ENCODE measurements around the gene GRIK4. TPM values are rescaled to one million over a fixed set of nuclear protein-coding genes. Genes with fewer than 3 reads are reported as not detected.

GRIK4 gene
- total and polyA plus RNA-seq, 2 donors (not counting 3 experiments of a cell fraction or from before 2014, with no cell fraction given) = 0.81 to 1.6 TPM

DNA sequence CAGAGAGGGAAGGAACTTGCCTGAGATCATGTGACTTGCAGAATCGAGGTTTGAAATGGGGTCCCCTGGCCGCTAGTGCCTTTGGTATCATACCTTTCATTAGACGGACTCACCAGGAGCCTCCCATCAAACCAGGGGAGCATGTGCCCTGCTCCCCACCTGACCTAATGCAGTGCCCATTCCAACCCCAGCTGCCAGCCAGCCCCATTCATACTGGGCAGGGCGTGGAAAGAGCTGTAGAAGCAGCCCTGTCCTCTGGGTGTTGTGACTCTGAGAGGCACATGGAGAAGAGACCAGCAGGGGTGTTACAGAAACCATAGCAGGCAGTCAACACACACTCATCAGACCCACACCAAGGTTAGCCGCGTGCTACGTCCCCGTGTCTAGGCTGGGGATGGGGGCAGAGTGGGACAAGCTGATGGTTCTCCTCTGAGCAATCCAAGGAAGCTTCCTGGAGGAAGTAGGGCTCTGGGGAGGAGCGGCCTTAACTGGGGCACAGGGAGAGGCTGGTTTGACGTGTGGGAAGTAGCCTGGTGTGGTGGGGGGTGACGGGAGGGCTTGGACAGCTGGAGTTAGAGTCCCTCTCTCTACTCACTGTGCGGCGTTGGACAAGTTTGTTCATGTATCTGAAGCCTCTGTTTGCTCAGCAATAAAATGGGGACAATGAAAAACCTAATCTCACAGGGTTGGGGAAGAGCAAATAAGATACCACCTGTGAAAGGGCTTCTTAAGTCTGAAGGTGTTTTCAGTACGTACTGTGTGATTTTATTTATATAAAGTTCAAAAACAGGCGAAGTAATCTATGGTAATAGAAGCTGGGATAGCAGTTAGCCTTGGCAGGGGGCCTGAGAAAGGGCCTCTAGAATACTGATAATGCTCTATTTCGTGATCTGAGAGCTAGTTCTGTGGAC is 14.0 kb downstream of the GRIK4 start:
- Histone ChIP-seq H4K20me1 (replicated peaks; ENCODE audit: control insufficient read depth, extremely low read depth, insufficient read depth, low read length) (no peaks in the 10 kb centered on the region), H3K4me1 (ENCODE audit: control insufficient read depth, extremely low read depth, insufficient read depth, low read length) (no peaks in the 10 kb centered on the region), H3K9me1 (replicated peaks; ENCODE audit: control insufficient read depth, extremely low read depth, insufficient read depth, low read length) (no peaks in the 10 kb centered on the region), H3K9me3 (replicated peaks; ENCODE audit: control insufficient read depth, insufficient read depth, low read length) (no peaks in the 10 kb centered on the region), H3K36me3 (ENCODE audit: control insufficient read depth in 2 of 2, extremely low read depth in 1 of 2, insufficient read depth in 2 of 2, low read length in 2 of 2) (no peaks in the 10 kb centered on the region), H3K27me3 (ENCODE audit: control insufficient read depth in 2 of 2, insufficient read depth in 2 of 2, low read length in 2 of 2) (peaks cover 0 to 2% of the 10 kb centered on the region in 2 experiments), H3K79me2 (ENCODE audit: control insufficient read depth, insufficient read depth, low read length) (no peaks in the 10 kb centered on the region), H2AFZ (ENCODE audit: low read depth, low read length) (no peak overlapping the region), H3K27ac (ENCODE audit: insufficient read depth, low read depth, low read length) (no peak overlapping the region), H3K9ac (replicated peaks; ENCODE audit: extremely low read depth, insufficient read depth, low read length) (no peak overlapping the region), H3K4me3 (replicated peaks in 1 of 3; ENCODE audit: insufficient read depth in 1 of 3, low read depth in 1 of 3, low read length in 3 of 3) (no peak overlapping the region), H3K4me2 (ENCODE audit: insufficient read depth, low read length) (no peak overlapping the region)
- intact Hi-C loops (cut with micrococcal nuclease) (no loop called here), dilution Hi-C loops (cut with MboI; ENCODE audit: extremely low pct_ligation_motif_present, low sequenced_read_pairs) (no loop called here)
- TF ChIP-seq, protein P1, sequence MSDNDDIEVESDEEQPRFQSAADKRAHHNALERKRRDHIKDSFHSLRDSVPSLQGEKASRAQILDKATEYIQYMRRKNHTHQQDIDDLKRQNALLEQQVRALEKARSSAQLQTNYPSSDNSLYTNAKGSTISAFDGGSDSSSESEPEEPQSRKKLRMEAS (IDR thresholded peaks at IDR 0.05; ENCODE audit: insufficient read depth, insufficient read length) = no peak
- no peak for TF ChIP-seq POLR2A (IDR thresholded peaks at IDR 0.05; ENCODE audit: low read depth, low read length)
- BruUV-seq (replicated peaks) = no TSS peak
- ChIA-PET POLR2A (no interaction called here), CTCF (interaction anchor here (1.0 kb wide), 1 partner anchor 277 kb away, joined by 3 read pairs; no protein-coding TSS in a partner anchor)
- FAIRE-seq = no peak
- DNase-seq (ENCODE audit: low read depth, low spot score) = no peak

DNA sequence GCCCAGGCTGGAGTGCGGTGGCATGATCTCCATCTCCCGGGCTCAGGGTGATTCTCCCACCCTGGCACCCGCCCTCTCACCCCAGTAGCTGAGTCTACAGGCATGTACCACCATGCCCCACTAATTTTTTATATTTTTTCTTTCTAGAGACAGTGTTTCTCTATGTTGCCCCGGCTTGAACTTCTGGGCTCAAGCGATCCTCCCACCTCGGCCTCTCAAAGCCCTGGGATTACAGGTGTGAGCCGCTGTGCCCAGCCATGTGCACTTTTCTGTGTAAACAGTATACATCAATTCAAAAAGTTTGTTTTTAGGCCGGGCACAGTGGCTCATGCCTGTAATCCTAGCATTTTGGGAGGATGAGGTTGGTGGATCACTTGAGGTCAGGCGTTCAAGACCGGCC is 14.7 kb downstream of the GRIK4 start:
- peaks cover 0 to 2% of the 10 kb centered on the region in 2 experiments for H3K27me3 ChIP-seq (ENCODE audit: control insufficient read depth in 2 of 2, insufficient read depth in 2 of 2, low read length in 2 of 2)
- no peaks in the 10 kb centered on the region for H3K9me3 ChIP-seq (replicated peaks; ENCODE audit: control insufficient read depth, insufficient read depth, low read length)
- no peak overlapping the region for H2AFZ ChIP-seq (ENCODE audit: low read depth, low read length)
- H3K79me2 ChIP-seq (ENCODE audit: control insufficient read depth, insufficient read depth, low read length) = no peaks in the 10 kb centered on the region
- no peak overlapping the region for H3K27ac ChIP-seq (ENCODE audit: insufficient read depth, low read depth, low read length)
- H3K4me1 ChIP-seq (ENCODE audit: control insufficient read depth, extremely low read depth, insufficient read depth, low read length) = no peaks in the 10 kb centered on the region
- POLR2A ChIA-PET = no interaction called here
- H3K36me3 ChIP-seq (ENCODE audit: control insufficient read depth in 2 of 2, extremely low read depth in 1 of 2, insufficient read depth in 2 of 2, low read length in 2 of 2) = no peaks in the 10 kb centered on the region
- no peak for FAIRE-seq
- dilution Hi-C loops (cut with MboI; ENCODE audit: extremely low pct_ligation_motif_present, low sequenced_read_pairs) = no loop called here
- no peaks in the 10 kb centered on the region for H3K9me1 ChIP-seq (replicated peaks; ENCODE audit: control insufficient read depth, extremely low read depth, insufficient read depth, low read length)
- H3K4me3 ChIP-seq (replicated peaks in 1 of 3; ENCODE audit: insufficient read depth in 1 of 3, low read depth in 1 of 3, low read length in 3 of 3) = no peak overlapping the region
- H4K20me1 ChIP-seq (replicated peaks; ENCODE audit: control insufficient read depth, extremely low read depth, insufficient read depth, low read length) = no peaks in the 10 kb centered on the region
- no peak for DNase-seq (ENCODE audit: low read depth, low spot score)
- intact Hi-C loops (cut with micrococcal nuclease) = no loop called here
- H3K4me2 ChIP-seq (ENCODE audit: insufficient read depth, low read length) = no peak overlapping the region
- TF ChIP-seq POLR2A (IDR thresholded peaks at IDR 0.05; ENCODE audit: low read depth, low read length) = no peak
- TF ChIP-seq, protein P1 (IDR thresholded peaks at IDR 0.05; ENCODE audit: insufficient read depth, insufficient read length) = no peak
- TF ChIP-seq EZH2 (IDR thresholded peaks at IDR 0.05; ENCODE audit: borderline replicate concordance, low read depth, low read length, severe bottlenecking) = no peak
- TF ChIP-seq JUN (IDR thresholded peaks at IDR 0.05; ENCODE audit: borderline replicate concordance, insufficient read depth, insufficient read length, low read depth) = no peak
- H3K9ac ChIP-seq (replicated peaks; ENCODE audit: extremely low read depth, insufficient read depth, low read length) = no peak overlapping the region
- CTCF ChIA-PET = interaction anchor here (1.0 kb wide), 1 partner anchor 276 kb away, joined by 3 read pairs; no protein-coding TSS in a partner anchor
- no TSS peak for BruUV-seq (replicated peaks)
